Nephron (organoid): ENCODE results near the gene HAUS7.

Experiments used
- H3K27ac Mint-ChIP-seq, 3 experiments: 2 replicates each; pipeline ENCODE4 v1.8.0; 2020; ENCODE audit warnings: mixed read lengths in 3 of 3, mild to moderate bottlenecking in 2 of 3, moderate library complexity in 1 of 3
- H3K27me3 Mint-ChIP-seq: 2 replicates; pipeline ENCODE4 v1.8.0; 2021; ENCODE audit warnings: low read depth, mild to moderate bottlenecking, moderate library complexity, mixed read lengths
- H3K36me3 Mint-ChIP-seq: 2 replicates; pipeline ENCODE4 v1.8.0; 2020; ENCODE audit warnings: low read depth, mixed read lengths
- H3K4me1 Mint-ChIP-seq: 2 replicates; pipeline ENCODE4 v1.8.0; 2020; ENCODE audit warnings: mixed read lengths
- H3K4me3 Mint-ChIP-seq, 3 experiments: 2 replicates each; pipeline ENCODE4 v1.8.0; 2020; ENCODE audit warnings: mild to moderate bottlenecking in 3 of 3, mixed read lengths in 3 of 3, moderate library complexity in 2 of 3
- H3K9me3 Mint-ChIP-seq: 2 replicates; pipeline ENCODE4 v1.8.0; 2020; ENCODE audit warnings: mixed read lengths
- CTCF ChIP-seq, 3 experiments: fragments of 200-600 bp; sonication (generic); IDR thresholded peaks; one replicate each; pipeline ENCODE4 v1.5.0; 2021; ENCODE audit warnings: antibody characterized with exemption in 3 of 3; ENCODE audit not compliant: unreplicated experiment in 3 of 3

The HAUS7 gene

GRCh38 chrX:153495903-153496589, 25.7 kb upstream of the HAUS7 start:
- peak overlapping the region; percentile 80 to 86 (median 86) for H3K4me3 Mint-ChIP-seq
- TF ChIP-seq CTCF (IDR thresholded peaks at IDR 0.05; ENCODE audit: unreplicated experiment in 3 of 3) = no peak
- H3K9me3 Mint-ChIP-seq = peaks cover 13% of the 10 kb centered on the region
- H3K27ac Mint-ChIP-seq = no peak overlapping the region
- H3K36me3 Mint-ChIP-seq = peaks cover 7% of the 10 kb centered on the region
- peaks cover 19% of the 10 kb centered on the region for H3K4me1 Mint-ChIP-seq
- no peaks in the 10 kb centered on the region for H3K27me3 Mint-ChIP-seq

- peaks cover under 1% of the 10 kb centered on the region for H3K36me3 Mint-ChIP-seq
- no peaks in the 10 kb centered on the region for H3K27me3 Mint-ChIP-seq
- peaks cover 12% of the 10 kb centered on the region for H3K4me1 Mint-ChIP-seq
- peaks cover 6% of the 10 kb centered on the region for H3K9me3 Mint-ChIP-seq
- no peak for TF ChIP-seq CTCF (IDR thresholded peaks at IDR 0.05; ENCODE audit: unreplicated experiment in 3 of 3)
- H3K4me3 Mint-ChIP-seq = peak overlapping the region; percentile 80 to 86 (median 86)
- peak overlapping the region; percentile 82 to 86 (median 85) for H3K27ac Mint-ChIP-seq
These were observed 25.0 kb upstream of the HAUS7 start for GRCh38 chrX:153495362-153495751.

- Mint-ChIP-seq H3K36me3 (no peaks in the 10 kb centered on the region), H3K4me1 (peaks cover 10% of the 10 kb centered on the region), H3K27me3 (no peaks in the 10 kb centered on the region), H3K27ac (peak within 1 kb of the TSS; percentile 82 to 93 (median 86)), H3K4me3 (peak within 1 kb of the TSS; percentile 80 to 86 (median 86)), H3K9me3 (peaks cover 6% of the 10 kb centered on the region)
- peak; percentile 40 to 53 (median 45) for TF ChIP-seq CTCF (IDR thresholded peaks at IDR 0.05; ENCODE audit: unreplicated experiment in 3 of 3)
These were observed 24.4 kb upstream of the HAUS7 start, which contains the start of gene BGN for GRCh38 chrX:153494541-153495361. Gene BGN (plus strand): TSS chrX:153494980. CDS start chrX:153504632, 9,652 bp downstream.

- H3K27ac Mint-ChIP-seq = peak overlapping the region; percentile 82 to 93 (median 86)
- no peaks in the 10 kb centered on the region for H3K36me3 Mint-ChIP-seq
- no peak for TF ChIP-seq CTCF (IDR thresholded peaks at IDR 0.05; ENCODE audit: unreplicated experiment in 3 of 3)
- H3K4me1 Mint-ChIP-seq = peaks cover 10% of the 10 kb centered on the region
- peak overlapping the region; percentile 80 to 86 (median 86) for H3K4me3 Mint-ChIP-seq
- H3K27me3 Mint-ChIP-seq = no peaks in the 10 kb centered on the region
- peaks cover 6% of the 10 kb centered on the region for H3K9me3 Mint-ChIP-seq
These were observed 23.7 kb upstream of the HAUS7 start for GRCh38 chrX:153494061-153494460.

GRCh38 chrX:153493085-153493484, 22.7 kb upstream of the HAUS7 start:
- H3K27ac Mint-ChIP-seq = peak overlapping the region; percentile 82 to 93 (median 86)
- no peak for TF ChIP-seq CTCF (IDR thresholded peaks at IDR 0.05; ENCODE audit: unreplicated experiment in 3 of 3)
- no peaks in the 10 kb centered on the region for H3K27me3 Mint-ChIP-seq
- H3K9me3 Mint-ChIP-seq = peaks cover 6% of the 10 kb centered on the region
- peaks cover 10% of the 10 kb centered on the region for H3K4me1 Mint-ChIP-seq
- H3K36me3 Mint-ChIP-seq = no peaks in the 10 kb centered on the region
- H3K4me3 Mint-ChIP-seq = peak overlapping the region; percentile 29 to 63 (median 30)
